GM18526 (cell line): Measurements from ENCODE around the gene SSR3.

ENCODE experiments used
- POLR2A ChIP-seq: IDR thresholded peaks from 3 replicates; pipeline ENCODE4 v1.6.1; 2011; ENCODE audit not compliant: insufficient read length; ENCODE audit errors: extremely low read depth

The SSR3 gene

GRCh38 chr3:156548041-156548687 lies 6.8 kb downstream of the SSR3 start:
- TF ChIP-seq POLR2A, result no peak

GRCh38 chr3:156547637-156548036 lies 7.3 kb downstream of the SSR3 start:
- no peak for TF ChIP-seq POLR2A

- no peak for TF ChIP-seq POLR2A
Measured at GRCh38 chr3:156543043-156543555, 11.8 kb downstream of the SSR3 start.

- TF ChIP-seq POLR2A, result no peak
Measured at GRCh38 chr3:156542101-156543042, 12.5 kb downstream of the SSR3 start.

GRCh38 chr3:156539802-156540201 lies 15.1 kb downstream of the SSR3 start:
- TF ChIP-seq POLR2A, result no peak

- no peak for TF ChIP-seq POLR2A
Measured at GRCh38 chr3:156539051-156539450, 15.9 kb downstream of the SSR3 start.

GRCh38 chr3:156536524-156537316 lies 18.2 kb downstream of the SSR3 start:
- no peak for TF ChIP-seq POLR2A

- TF ChIP-seq POLR2A, result peak; percentile 19
Measured at GRCh38 chr3:156535798-156536197, 19.1 kb downstream of the SSR3 start.

GRCh38 chr3:156535162-156535627 lies 19.7 kb downstream of the SSR3 start:
- TF ChIP-seq POLR2A, result no peak

- no peak for TF ChIP-seq POLR2A
Measured at GRCh38 chr3:156533205-156533604, 21.7 kb downstream of the SSR3 start.

- TF ChIP-seq POLR2A, result no peak
Measured at GRCh38 chr3:156532730-156533129, 22.2 kb downstream of the SSR3 start.

- no peak for TF ChIP-seq POLR2A
Measured at GRCh38 chr3:156530980-156531379, 23.9 kb downstream of the SSR3 start.

- no peak for TF ChIP-seq POLR2A
Measured at GRCh38 chr3:156527060-156527459, 27.9 kb downstream of the SSR3 start.

- TF ChIP-seq POLR2A, result no peak
Measured at GRCh38 chr3:156525808-156526207, 29.1 kb downstream of the SSR3 start.

- TF ChIP-seq POLR2A, result no peak
Measured at GRCh38 chr3:156522673-156523072, 32.2 kb downstream of the SSR3 start.

- TF ChIP-seq POLR2A, result no peak
Measured at GRCh38 chr3:156519758-156520162, 35.2 kb downstream of the SSR3 start.

GRCh38 chr3:156518726-156519125 lies 36.2 kb downstream of the SSR3 start:
- TF ChIP-seq POLR2A, result no peak
